GM23338 (cell line): ENCODE results near the gene ZFP36. TPM values are rescaled to one million over a fixed set of nuclear protein-coding genes. Genes with fewer than 3 reads are reported as not detected.

Source experiments
- ATAC-seq: fragments of 200-7000 bp; cut with Tn5 transposase; 3 replicates; pipeline ENCODE4 v1.9.1; 2020
- DNase-seq: peaks from one replicate; pipeline ENCODE4 v3.0.0-alpha.2; 2015; ENCODE audit warnings: low spot score
- H2AFZ ChIP-seq: fragments of 200-600 bp; sonication (generic); 2 replicates; pipeline ENCODE4 v1.8.0; 2016; ENCODE audit warnings: antibody characterized with exemption, mild to moderate bottlenecking, moderate library complexity
- H3F3A ChIP-seq: fragments of 200-600 bp; sonication (generic); replicated peaks from 2 replicates; pipeline ENCODE4 v1.8.0; 2017; ENCODE audit warnings: antibody characterized with exemption, mixed run types, low read depth
- H3K27ac ChIP-seq: fragments of 200-600 bp; sonication (generic); 2 replicates; pipeline ENCODE4 v1.6.1; 2016; ENCODE audit warnings: low read depth
- H3K27me3 ChIP-seq: fragments of 200-600 bp; sonication (generic); 2 replicates; pipeline ENCODE4 v1.8.0; 2016; ENCODE audit warnings: mild to moderate bottlenecking, mixed run types, moderate library complexity; ENCODE audit not compliant: insufficient read depth
- H3K36me3 ChIP-seq: fragments of 200-600 bp; sonication (generic); 2 replicates; pipeline ENCODE4 v1.8.0; 2016; ENCODE audit warnings: mild to moderate bottlenecking; ENCODE audit not compliant: insufficient read depth
- H3K4me1 ChIP-seq: fragments of 200-600 bp; sonication (generic); 2 replicates; pipeline ENCODE4 v1.8.0; 2016; ENCODE audit warnings: mild to moderate bottlenecking, moderate library complexity; ENCODE audit not compliant: insufficient read depth
- H3K4me2 ChIP-seq: fragments of 200-600 bp; sonication (generic); 2 replicates; pipeline ENCODE4 v1.7.1; 2017; ENCODE audit warnings: mixed run types
- H3K4me3 ChIP-seq: fragments of 200-600 bp; sonication (generic); 2 replicates; pipeline ENCODE4 v1.6.1; 2016; ENCODE audit warnings: mixed run types
- H3K79me2 ChIP-seq: fragments of 200-600 bp; sonication (generic); replicated peaks from 2 replicates; pipeline ENCODE4 v1.8.0; 2017; ENCODE audit warnings: mild to moderate bottlenecking; ENCODE audit not compliant: insufficient read depth
- H3K9me2 ChIP-seq: fragments of 200-600 bp; sonication (generic); 2 replicates; pipeline ENCODE4 v1.8.0; 2017; ENCODE audit not compliant: insufficient read depth
- H4K20me1 ChIP-seq: fragments of 200-600 bp; sonication (generic); replicated peaks from 2 replicates; pipeline ENCODE4 v1.8.0; 2017; ENCODE audit warnings: mild to moderate bottlenecking; ENCODE audit not compliant: insufficient read depth
- H3K27ac Mint-ChIP-seq: 2 replicates; pipeline ENCODE4 v1.8.0; 2020; ENCODE audit warnings: inconsistent platforms, mild to moderate bottlenecking, moderate library complexity, mixed read lengths
- H3K27me3 Mint-ChIP-seq: 3 replicates; pipeline ENCODE4 v1.8.0; 2022; ENCODE audit warnings: low read depth, mild to moderate bottlenecking, moderate library complexity, mixed read lengths, inconsistent platforms; ENCODE audit not compliant: insufficient read depth, poor library complexity
- H3K36me3 Mint-ChIP-seq: 3 replicates; pipeline ENCODE4 v1.8.0; 2021; ENCODE audit warnings: low read depth, mild to moderate bottlenecking, inconsistent platforms, moderate library complexity, mixed read lengths
- H3K4me1 Mint-ChIP-seq: 3 replicates; pipeline ENCODE4 v1.8.0; 2020; ENCODE audit warnings: mild to moderate bottlenecking, inconsistent platforms, mixed read lengths
- H3K4me3 Mint-ChIP-seq: 3 replicates; pipeline ENCODE4 v1.8.0; 2021; ENCODE audit warnings: moderate library complexity, mild to moderate bottlenecking, inconsistent platforms, mixed read lengths
- H3K9me3 Mint-ChIP-seq: 3 replicates; pipeline ENCODE4 v1.8.0; 2020; ENCODE audit warnings: moderate library complexity, mild to moderate bottlenecking, inconsistent platforms, mixed read lengths
- CREB1 ChIP-seq: fragments of 250-450 bp; sonication (Bioruptor Pico); IDR thresholded peaks from 2 replicates; pipeline ENCODE4 v1.5.0; 2020; ENCODE audit warnings: low read depth, mild to moderate bottlenecking, moderate library complexity
- EZH2 ChIP-seq: fragments of 200-600 bp; sonication (generic); IDR thresholded peaks from one replicate; pipeline ENCODE4 v1.8.0; 2017; ENCODE audit warnings: antibody characterized with exemption, mild to moderate bottlenecking, low read depth; ENCODE audit not compliant: unreplicated experiment
- NANOG ChIP-seq: IDR thresholded peaks from 2 replicates; pipeline ENCODE4 v1.6.1; 2016; ENCODE audit warnings: antibody characterized with exemption, borderline replicate concordance
- ZNF331 ChIP-seq: fragments of 250-450 bp; sonication (Bioruptor Pico); IDR thresholded peaks from 2 replicates; pipeline ENCODE4 v1.5.0; 2020; ENCODE audit warnings: low read depth, mild to moderate bottlenecking, moderate library complexity
- polyA plus RNA-seq: library from polyadenylated mRNA; unstranded; fragments of >200 nt; fragmentation: Nextera tagmentation; extraction: Ambion mirVana; gene quantifications from 2 replicates; pipeline ENCODE4 v1.2.1, GENCODE V29; 2016
- total RNA-seq: library from RNA; depleted of rRNA; stranded (reverse); fragments of >200 nt; shearing (Covaris generic); gene quantifications from 2 replicates; pipeline ENCODE4 v1.2.3, GENCODE V29; 2014
- TF ChIP-seq, protein P1 (sequence below): fragments of 250-450 bp; sonication (Bioruptor Pico); IDR thresholded peaks from 2 replicates; pipeline ENCODE4 v1.5.0; 2020; ENCODE audit warnings: mild to moderate bottlenecking, moderate library complexity
- TF ChIP-seq, protein P2 (sequence below), 2 experiments: fragments of 200-600 bp in 1 of 2; sonication (generic) in 1 of 2; conservative IDR thresholded peaks; 2 replicates each; pipeline versions ENCODE4 v1.5.1 to v1.6.1; 2016 to 2017; ENCODE audit warnings: antibody characterized with exemption in 2 of 2, low read depth in 2 of 2, mild to moderate bottlenecking in 2 of 2, moderate library complexity in 1 of 2
- TF ChIP-seq, protein P3 (sequence below): IDR thresholded peaks from 2 replicates; pipeline ENCODE4 v1.6.1; 2016; ENCODE audit warnings: antibody characterized with exemption

ZFP36 gene
- total and polyA plus RNA-seq, 2 experiments from 2014 or later = 9.5 to 27.5 TPM

DNA sequence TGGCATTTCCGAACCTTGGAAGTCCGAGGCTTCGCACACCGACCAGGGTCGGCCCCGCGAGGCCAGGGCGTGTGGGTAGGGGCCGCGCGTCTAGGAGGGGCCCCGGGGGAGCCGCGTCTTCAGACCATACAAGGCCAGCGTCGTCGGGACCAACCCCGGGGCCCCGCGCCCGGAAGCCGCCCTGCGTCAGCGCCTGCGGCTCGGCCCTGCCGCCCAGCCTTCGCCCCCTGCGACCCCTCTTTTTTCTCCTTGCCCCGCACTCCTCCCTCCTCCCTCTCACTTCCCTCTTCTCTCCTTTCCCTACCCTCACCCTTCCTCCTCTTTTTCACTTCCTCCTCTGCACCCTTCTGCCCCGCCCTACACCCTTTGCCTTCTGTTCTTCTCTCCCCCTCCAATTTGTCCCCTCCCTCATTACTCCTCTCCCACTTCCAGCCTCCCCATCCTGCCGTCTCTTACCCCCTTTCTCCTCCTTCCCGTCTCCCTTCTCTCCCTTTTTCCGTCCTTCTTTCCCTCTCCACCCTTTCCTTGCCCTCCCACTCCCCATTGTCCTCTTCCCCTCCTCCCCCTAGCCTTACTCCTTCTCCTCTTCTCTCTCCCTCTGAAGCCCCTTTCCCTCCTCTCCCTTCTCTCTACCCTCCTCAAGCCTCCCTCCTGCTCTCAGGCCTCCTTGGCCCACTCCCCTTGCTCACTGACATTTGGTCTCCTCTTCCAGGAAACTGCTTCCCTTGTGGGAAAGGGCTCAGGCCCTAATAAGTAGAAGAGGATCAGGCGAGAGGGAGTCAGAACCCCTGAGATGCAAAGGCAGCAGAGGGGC, 3.6 kb downstream of the ZFP36 start:
- peaks cover 47% of the 10 kb centered on the region for H3K27me3 Mint-ChIP-seq
- peaks cover 35% of the 10 kb centered on the region for H3F3A ChIP-seq

More for the DNA sequence above, 3.6 kb downstream of the ZFP36 start:
- Mint-ChIP-seq H3K4me1 (peaks cover 55% of the 10 kb centered on the region), H3K27ac (peak overlapping the region; percentile 96), H3K36me3 (peaks cover 26% of the 10 kb centered on the region), H3K4me3 (peak overlapping the region; percentile 94), H3K9me3 (peaks cover 4% of the 10 kb centered on the region; the same call in 2 of the 3 replicates)
- Histone ChIP-seq H3K27ac (peak overlapping the region; percentile 93), H3K4me3 (peak overlapping the region; percentile 99), H3K27me3 (no peaks in the 10 kb centered on the region), H4K20me1 (peaks cover 11% of the 10 kb centered on the region; the same call in 1 of the 2 replicates), H2AFZ (no peak overlapping the region), H3K36me3 (no peaks in the 10 kb centered on the region), H3K79me2 (peaks cover 38% of the 10 kb centered on the region), H3K9me2 (no peaks in the 10 kb centered on the region), H3K4me1 (peaks cover 52% of the 10 kb centered on the region), H3K4me2 (peak overlapping the region; percentile 91)
- TF ChIP-seq, protein P1, sequence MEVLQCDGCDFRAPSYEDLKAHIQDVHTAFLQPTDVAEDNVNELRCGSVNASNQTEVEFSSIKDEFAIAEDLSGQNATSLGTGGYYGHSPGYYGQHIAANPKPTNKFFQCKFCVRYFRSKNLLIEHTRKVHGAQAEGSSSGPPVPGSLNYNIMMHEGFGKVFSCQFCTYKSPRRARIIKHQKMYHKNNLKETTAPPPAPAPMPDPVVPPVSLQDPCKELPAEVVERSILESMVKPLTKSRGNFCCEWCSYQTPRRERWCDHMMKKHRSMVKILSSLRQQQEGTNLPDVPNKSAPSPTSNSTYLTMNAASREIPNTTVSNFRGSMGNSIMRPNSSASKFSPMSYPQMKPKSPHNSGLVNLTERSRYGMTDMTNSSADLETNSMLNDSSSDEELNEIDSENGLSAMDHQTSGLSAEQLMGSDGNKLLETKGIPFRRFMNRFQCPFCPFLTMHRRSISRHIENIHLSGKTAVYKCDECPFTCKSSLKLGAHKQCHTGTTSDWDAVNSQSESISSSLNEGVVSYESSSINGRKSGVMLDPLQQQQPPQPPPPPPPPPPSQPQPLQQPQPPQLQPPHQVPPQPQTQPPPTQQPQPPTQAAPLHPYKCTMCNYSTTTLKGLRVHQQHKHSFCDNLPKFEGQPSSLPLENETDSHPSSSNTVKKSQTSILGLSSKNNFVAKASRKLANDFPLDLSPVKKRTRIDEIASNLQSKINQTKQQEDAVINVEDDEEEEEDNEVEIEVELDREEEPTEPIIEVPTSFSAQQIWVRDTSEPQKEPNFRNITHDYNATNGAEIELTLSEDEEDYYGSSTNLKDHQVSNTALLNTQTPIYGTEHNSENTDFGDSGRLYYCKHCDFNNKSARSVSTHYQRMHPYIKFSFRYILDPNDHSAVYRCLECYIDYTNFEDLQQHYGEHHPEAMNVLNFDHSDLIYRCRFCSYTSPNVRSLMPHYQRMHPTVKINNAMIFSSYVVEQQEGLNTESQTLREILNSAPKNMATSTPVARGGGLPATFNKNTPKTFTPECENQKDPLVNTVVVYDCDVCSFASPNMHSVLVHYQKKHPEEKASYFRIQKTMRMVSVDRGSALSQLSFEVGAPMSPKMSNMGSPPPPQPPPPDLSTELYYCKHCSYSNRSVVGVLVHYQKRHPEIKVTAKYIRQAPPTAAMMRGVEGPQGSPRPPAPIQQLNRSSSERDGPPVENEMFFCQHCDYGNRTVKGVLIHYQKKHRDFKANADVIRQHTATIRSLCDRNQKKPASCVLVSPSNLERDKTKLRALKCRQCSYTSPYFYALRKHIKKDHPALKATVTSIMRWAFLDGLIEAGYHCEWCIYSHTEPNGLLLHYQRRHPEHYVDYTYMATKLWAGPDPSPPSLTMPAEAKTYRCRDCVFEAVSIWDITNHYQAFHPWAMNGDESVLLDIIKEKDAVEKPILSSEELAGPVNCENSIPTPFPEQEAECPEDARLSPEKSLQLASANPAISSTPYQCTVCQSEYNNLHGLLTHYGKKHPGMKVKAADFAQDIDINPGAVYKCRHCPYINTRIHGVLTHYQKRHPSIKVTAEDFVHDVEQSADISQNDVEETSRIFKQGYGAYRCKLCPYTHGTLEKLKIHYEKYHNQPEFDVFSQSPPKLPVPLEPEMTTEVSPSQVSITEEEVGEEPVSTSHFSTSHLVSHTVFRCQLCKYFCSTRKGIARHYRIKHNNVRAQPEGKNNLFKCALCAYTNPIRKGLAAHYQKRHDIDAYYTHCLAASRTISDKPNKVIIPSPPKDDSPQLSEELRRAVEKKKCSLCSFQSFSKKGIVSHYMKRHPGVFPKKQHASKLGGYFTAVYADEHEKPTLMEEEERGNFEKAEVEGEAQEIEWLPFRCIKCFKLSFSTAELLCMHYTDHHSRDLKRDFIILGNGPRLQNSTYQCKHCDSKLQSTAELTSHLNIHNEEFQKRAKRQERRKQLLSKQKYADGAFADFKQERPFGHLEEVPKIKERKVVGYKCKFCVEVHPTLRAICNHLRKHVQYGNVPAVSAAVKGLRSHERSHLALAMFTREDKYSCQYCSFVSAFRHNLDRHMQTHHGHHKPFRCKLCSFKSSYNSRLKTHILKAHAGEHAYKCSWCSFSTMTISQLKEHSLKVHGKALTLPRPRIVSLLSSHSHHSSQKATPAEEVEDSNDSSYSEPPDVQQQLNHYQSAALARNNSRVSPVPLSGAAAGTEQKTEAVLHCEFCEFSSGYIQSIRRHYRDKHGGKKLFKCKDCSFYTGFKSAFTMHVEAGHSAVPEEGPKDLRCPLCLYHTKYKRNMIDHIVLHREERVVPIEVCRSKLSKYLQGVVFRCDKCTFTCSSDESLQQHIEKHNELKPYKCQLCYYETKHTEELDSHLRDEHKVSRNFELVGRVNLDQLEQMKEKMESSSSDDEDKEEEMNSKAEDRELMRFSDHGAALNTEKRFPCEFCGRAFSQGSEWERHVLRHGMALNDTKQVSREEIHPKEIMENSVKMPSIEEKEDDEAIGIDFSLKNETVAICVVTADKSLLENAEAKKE (CRISPR knock-in tag) = no peak
- TF ChIP-seq, protein P2, sequence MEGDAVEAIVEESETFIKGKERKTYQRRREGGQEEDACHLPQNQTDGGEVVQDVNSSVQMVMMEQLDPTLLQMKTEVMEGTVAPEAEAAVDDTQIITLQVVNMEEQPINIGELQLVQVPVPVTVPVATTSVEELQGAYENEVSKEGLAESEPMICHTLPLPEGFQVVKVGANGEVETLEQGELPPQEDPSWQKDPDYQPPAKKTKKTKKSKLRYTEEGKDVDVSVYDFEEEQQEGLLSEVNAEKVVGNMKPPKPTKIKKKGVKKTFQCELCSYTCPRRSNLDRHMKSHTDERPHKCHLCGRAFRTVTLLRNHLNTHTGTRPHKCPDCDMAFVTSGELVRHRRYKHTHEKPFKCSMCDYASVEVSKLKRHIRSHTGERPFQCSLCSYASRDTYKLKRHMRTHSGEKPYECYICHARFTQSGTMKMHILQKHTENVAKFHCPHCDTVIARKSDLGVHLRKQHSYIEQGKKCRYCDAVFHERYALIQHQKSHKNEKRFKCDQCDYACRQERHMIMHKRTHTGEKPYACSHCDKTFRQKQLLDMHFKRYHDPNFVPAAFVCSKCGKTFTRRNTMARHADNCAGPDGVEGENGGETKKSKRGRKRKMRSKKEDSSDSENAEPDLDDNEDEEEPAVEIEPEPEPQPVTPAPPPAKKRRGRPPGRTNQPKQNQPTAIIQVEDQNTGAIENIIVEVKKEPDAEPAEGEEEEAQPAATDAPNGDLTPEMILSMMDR (conservative IDR thresholded peaks at IDR 0.05; ENCODE audit: low read depth in 2 of 2) = no peak
- TF ChIP-seq EZH2 (no peak), CREB1 (peak; percentile 25; the same call in 1 of the 2 replicates), NANOG (no peak), ZNF331 (CRISPR knock-in tag) (no peak)
- TF ChIP-seq, protein P3, sequence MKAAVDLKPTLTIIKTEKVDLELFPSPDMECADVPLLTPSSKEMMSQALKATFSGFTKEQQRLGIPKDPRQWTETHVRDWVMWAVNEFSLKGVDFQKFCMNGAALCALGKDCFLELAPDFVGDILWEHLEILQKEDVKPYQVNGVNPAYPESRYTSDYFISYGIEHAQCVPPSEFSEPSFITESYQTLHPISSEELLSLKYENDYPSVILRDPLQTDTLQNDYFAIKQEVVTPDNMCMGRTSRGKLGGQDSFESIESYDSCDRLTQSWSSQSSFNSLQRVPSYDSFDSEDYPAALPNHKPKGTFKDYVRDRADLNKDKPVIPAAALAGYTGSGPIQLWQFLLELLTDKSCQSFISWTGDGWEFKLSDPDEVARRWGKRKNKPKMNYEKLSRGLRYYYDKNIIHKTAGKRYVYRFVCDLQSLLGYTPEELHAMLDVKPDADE = no peak
- DNase-seq (peak; percentile 62), ATAC-seq (peak; percentile 0)
